Measurements from ENCODE around the gene ARHGEF7.

DNA sequence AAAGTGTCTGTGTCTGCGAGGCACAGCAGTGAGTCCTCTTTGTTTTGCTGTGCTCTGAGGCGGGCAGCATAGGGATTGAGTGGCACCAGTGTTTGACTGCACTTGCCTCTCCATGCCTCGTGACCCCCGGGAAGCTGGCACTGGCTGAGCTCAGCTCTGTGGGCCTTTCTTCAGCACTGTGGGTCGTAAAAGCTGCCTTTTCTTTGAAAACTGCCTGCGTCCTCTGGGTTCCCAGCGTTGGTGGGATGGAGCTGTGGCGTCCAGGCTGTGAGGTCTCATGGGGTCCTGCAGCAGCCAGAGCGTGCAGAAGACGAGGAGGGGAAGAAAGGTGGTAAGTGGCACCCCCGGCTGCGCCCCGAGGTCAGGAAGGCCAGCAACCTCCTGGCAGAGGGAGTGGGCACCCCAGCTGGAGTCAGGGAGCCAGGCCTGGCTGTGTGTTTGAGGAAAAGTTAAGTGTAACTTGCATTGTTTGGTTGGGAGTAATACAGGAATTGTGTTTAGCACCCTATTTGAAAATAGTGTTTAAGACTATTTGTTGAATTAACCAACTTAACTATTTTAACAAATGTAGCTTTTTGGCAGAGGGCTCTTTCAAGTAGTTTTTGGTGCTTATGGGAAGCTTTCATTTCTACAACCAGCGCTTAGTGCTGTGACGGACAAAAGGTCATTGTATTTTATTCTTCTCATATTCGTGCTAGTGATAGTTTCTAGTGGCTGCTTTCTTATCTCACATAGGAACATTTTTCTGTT lies 126.1 kb downstream of the ARHGEF7 start:
- TF ChIP-seq SP1 (IDR thresholded peaks at IDR 0.05; ENCODE audit: low read depth) (no peak), CTCF (IDR thresholded peaks at IDR 0.05 in 2 of 3, conservative IDR thresholded peaks at IDR 0.05 in 1 of 3; ENCODE audit: borderline replicate concordance in 1 of 3, insufficient read depth in 1 of 3, low read depth in 2 of 3, low read length in 2 of 3) (no peak), POLR2AphosphoS5 (IDR thresholded peaks at IDR 0.05; ENCODE audit: low read depth, low read length) (no peak), SIN3A (IDR thresholded peaks at IDR 0.05; ENCODE audit: low read depth) (no peak), ATF3 (IDR thresholded peaks at IDR 0.05) (no peak), CBX3 (IDR thresholded peaks at IDR 0.05; ENCODE audit: low read depth) (no peak), EGR1 (IDR thresholded peaks at IDR 0.05; ENCODE audit: low read depth) (no peak), EZH2phosphoT487 (IDR thresholded peaks at IDR 0.05; ENCODE audit: borderline replicate concordance) (no peak), RAD21 (IDR thresholded peaks at IDR 0.05; ENCODE audit: low read depth) (no peak), ZFX (IDR thresholded peaks at IDR 0.05) (no peak), ZNF274 (IDR thresholded peaks at IDR 0.05; ENCODE audit: low read depth, low read length) (no peak)
